CD14-positive monocyte (primary cell): ENCODE measurements around the gene TEX13B. TPM values are rescaled to one million over a fixed set of nuclear protein-coding genes. Genes with fewer than 3 reads are reported as not detected.

ENCODE experiments used
- DNase-seq, 3 donors: peaks; one replicate each; pipeline ENCODE4 v3.0.0-alpha.2; 2011 to 2022
- H2AFZ ChIP-seq: 2 replicates; pipeline ENCODE4 v1.6.0; 2012; ENCODE audit warnings: mild to moderate bottlenecking, low read depth, low read length, inconsistent platforms; ENCODE audit not compliant: insufficient read depth, poor library complexity, severe bottlenecking
- H3K27ac ChIP-seq, 2 donors: 1 replicate in 1 of 2; 2 replicates in 1 of 2; pipeline ENCODE4 v1.5.1; 2012 to 2013; ENCODE audit warnings: low read length in 2 of 2, control low read depth in 1 of 2, inconsistent platforms in 1 of 2, low read depth in 1 of 2, mild to moderate bottlenecking in 1 of 2
- H3K27me3 ChIP-seq, 2 donors: one replicate each; pipeline versions ENCODE4 v1.6.0 to v1.6.1; 2011 to 2013; ENCODE audit warnings: low read length in 2 of 2; ENCODE audit not compliant: control insufficient read depth in 2 of 2, insufficient read depth in 2 of 2
- H3K36me3 ChIP-seq, 2 donors: replicated peaks in 1 of 2; 1 replicate in 1 of 2; 2 replicates in 1 of 2; pipeline versions ENCODE4 v1.5.1 to v1.6.1; 2012 to 2013; ENCODE audit warnings: low read length in 2 of 2, control low read depth in 1 of 2, inconsistent platforms in 1 of 2, mild to moderate bottlenecking in 1 of 2; ENCODE audit not compliant: insufficient read depth in 2 of 2, control insufficient read depth in 1 of 2
- H3K4me1 ChIP-seq, 2 donors: 1 replicate in 1 of 2; 2 replicates in 1 of 2; pipeline versions ENCODE4 v1.5.1 to v1.6.1; 2012 to 2013; ENCODE audit warnings: low read length in 2 of 2, control low read depth in 1 of 2, inconsistent platforms in 1 of 2, mild to moderate bottlenecking in 1 of 2, moderate library complexity in 1 of 2; ENCODE audit not compliant: insufficient read depth in 2 of 2, control insufficient read depth in 1 of 2
- H3K4me2 ChIP-seq: replicated peaks from 2 replicates; pipeline ENCODE3; 2012; ENCODE audit warnings: low read length, moderate library complexity, mild to moderate bottlenecking; ENCODE audit not compliant: poor library complexity, severe bottlenecking; ENCODE audit errors: extremely low read depth
- H3K4me3 ChIP-seq, 3 experiments: fragments of 200-600 bp in 1 of 3; sonication (generic) in 1 of 3; replicated peaks in 1 of 3; 1 replicate in 2 of 3; 2 replicates in 1 of 3; pipeline ENCODE4 v1.5.1; 2011 to 2013; ENCODE audit warnings: low read length in 3 of 3, mild to moderate bottlenecking in 3 of 3, control low read depth in 2 of 3, low read depth in 2 of 3, inconsistent platforms in 1 of 3, moderate library complexity in 1 of 3
- H3K79me2 ChIP-seq: 2 replicates; pipeline ENCODE4 v1.6.0; 2012; ENCODE audit warnings: mild to moderate bottlenecking, control low read depth, inconsistent platforms, low read length, moderate library complexity; ENCODE audit not compliant: insufficient read depth
- H3K9ac ChIP-seq: 2 replicates; pipeline ENCODE4 v1.6.0; 2017; ENCODE audit warnings: low read length, mild to moderate bottlenecking; ENCODE audit not compliant: insufficient read depth, poor library complexity, severe bottlenecking
- H3K9me3 ChIP-seq, 2 donors: replicated peaks in 1 of 2; 1 replicate in 1 of 2; 2 replicates in 1 of 2; pipeline versions ENCODE4 v1.5.1 to v1.6.1; 2012 to 2013; ENCODE audit warnings: low read length in 2 of 2, control low read depth in 1 of 2; ENCODE audit not compliant: control insufficient read depth in 1 of 2, insufficient read depth in 1 of 2
- H4K20me1 ChIP-seq: 2 replicates; pipeline ENCODE4 v1.6.0; 2012; ENCODE audit warnings: mild to moderate bottlenecking, low read length, control low read depth, moderate library complexity; ENCODE audit not compliant: insufficient read depth
- H3K27ac Mint-ChIP-seq, 7 donors: one replicate each; pipeline ENCODE4 v1.8.0; 2020; ENCODE audit warnings: mild to moderate bottlenecking in 7 of 7, mixed read lengths in 7 of 7, moderate library complexity in 6 of 7, inconsistent platforms in 2 of 7
- H3K27me3 Mint-ChIP-seq, 3 donors: one replicate each; pipeline ENCODE4 v1.8.0; 2021 to 2022; ENCODE audit warnings: low read depth in 3 of 3, mild to moderate bottlenecking in 3 of 3, mixed read lengths in 3 of 3, moderate library complexity in 3 of 3, inconsistent platforms in 1 of 3
- H3K36me3 Mint-ChIP-seq, 2 donors: one replicate each; pipeline ENCODE4 v1.8.0; 2020; ENCODE audit warnings: mixed read lengths in 2 of 2, inconsistent platforms in 1 of 2, mild to moderate bottlenecking in 1 of 2
- H3K4me1 Mint-ChIP-seq: one replicate; pipeline ENCODE4 v1.8.0; 2020; ENCODE audit warnings: mild to moderate bottlenecking, mixed read lengths
- H3K4me3 Mint-ChIP-seq, 2 donors: one replicate each; pipeline ENCODE4 v1.8.0; 2020; ENCODE audit warnings: mild to moderate bottlenecking in 2 of 2, mixed read lengths in 2 of 2, moderate library complexity in 1 of 2
- H3K9me3 Mint-ChIP-seq, 7 donors: one replicate each; pipeline ENCODE4 v1.8.0; 2020 to 2022; ENCODE audit warnings: mixed read lengths in 7 of 7, mild to moderate bottlenecking in 6 of 7, moderate library complexity in 6 of 7, inconsistent platforms in 2 of 7
- CTCF ChIP-seq: fragments of 200-600 bp; IDR thresholded peaks from one replicate; pipeline ENCODE4 v1.8.0; 2022; ENCODE audit warnings: antibody characterized with exemption, mild to moderate bottlenecking
- WGBS: methylation state at CpG from one replicate; pipeline ENCODE4 v1.1.5; 2013; ENCODE audit warnings: missing lambda C conversion rate; ENCODE audit not compliant: insufficient coverage; 5-methylcytosine and 5-hydroxymethylcytosine counted together
- intact Hi-C, 2 donors: fragments of 100-400 bp; cut with micrococcal nuclease; formaldehyde crosslinking; loops; one replicate each; pipeline versions ENCODE4 v1.15.0 to v1.15.1; 2023
- polyA plus RNA-seq, 3 donors: library from polyadenylated mRNA; depleted of rRNA in 1 of 3; unstranded in 2 of 3; stranded (reverse) in 1 of 3; fragments of 300-500 nt in 2 of 3; fragments of >200 nt in 1 of 3; fragmentation: Illumina TruSeq in 2 of 3; gene quantifications; 1 replicate in 2 of 3; 2 replicates in 1 of 3; pipeline ENCODE4 v1.2.3, GENCODE V29; 2012 to 2021

The TEX13B gene
- polyA plus RNA-seq, 3 donors = not detected

DNA sequence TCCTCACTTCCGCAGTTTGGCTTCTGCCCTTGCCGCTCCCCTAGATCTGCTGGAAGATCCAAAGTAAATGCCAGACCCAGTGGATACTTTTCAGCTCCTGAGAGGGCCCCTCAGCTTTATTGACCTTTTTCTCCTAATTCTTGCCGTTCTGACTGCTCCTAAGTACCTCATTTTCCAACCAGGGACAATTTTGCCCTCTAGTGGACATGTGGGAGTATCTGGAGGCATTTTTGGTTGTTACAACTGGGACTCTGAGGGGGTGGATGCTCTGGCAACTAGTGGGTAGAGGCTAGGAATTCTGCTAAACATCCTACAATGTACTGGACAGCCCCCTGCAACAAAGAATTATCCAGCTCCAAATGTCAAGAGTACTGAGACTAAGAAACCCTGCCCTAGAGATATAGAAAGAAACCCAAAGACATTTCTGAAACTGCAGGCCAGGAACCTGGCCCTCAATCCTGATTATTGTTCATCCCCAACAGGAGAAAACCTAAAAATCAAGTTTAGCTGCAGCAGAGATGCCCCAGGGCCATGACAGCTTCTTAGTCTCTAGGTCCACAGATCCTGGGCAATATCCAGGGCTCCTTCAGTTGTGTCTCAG is 3.4 kb downstream of the TEX13B start:
- no peaks in the 10 kb centered on the region for H3K36me3 ChIP-seq
- no peak overlapping the region for H3K9ac ChIP-seq
- H3K27ac ChIP-seq = no peak overlapping the region
- H3K9me3 Mint-ChIP-seq = peaks cover 0 to 1% (median 0%) of the 10 kb centered on the region in 7 donors
- no peak overlapping the region for H3K4me2 ChIP-seq
- H3K27me3 Mint-ChIP-seq = peaks cover 0 to 3% (median 1%) of the 10 kb centered on the region in 3 donors
- no peaks in the 10 kb centered on the region for H3K27me3 ChIP-seq
- intact Hi-C loops = no loop called here
- H3K4me3 ChIP-seq = no peak overlapping the region
- H3K36me3 Mint-ChIP-seq = no peaks in the 10 kb centered on the region
- no peak overlapping the region for H3K27ac Mint-ChIP-seq
- no peaks in the 10 kb centered on the region for H3K9me3 ChIP-seq
- H4K20me1 ChIP-seq = no peaks in the 10 kb centered on the region
- no peak for DNase-seq
- no CpG with 5 or more reads among the region's 3 CpGs for WGBS
- peaks cover 17% of the 10 kb centered on the region for H3K4me1 Mint-ChIP-seq
- peak; percentile 17 for TF ChIP-seq CTCF
- no peak overlapping the region for H2AFZ ChIP-seq
- H3K4me1 ChIP-seq = peaks cover 0 to 3% of the 10 kb centered on the region in 2 donors
- H3K79me2 ChIP-seq = no peaks in the 10 kb centered on the region
- no peak overlapping the region for H3K4me3 Mint-ChIP-seq

DNA sequence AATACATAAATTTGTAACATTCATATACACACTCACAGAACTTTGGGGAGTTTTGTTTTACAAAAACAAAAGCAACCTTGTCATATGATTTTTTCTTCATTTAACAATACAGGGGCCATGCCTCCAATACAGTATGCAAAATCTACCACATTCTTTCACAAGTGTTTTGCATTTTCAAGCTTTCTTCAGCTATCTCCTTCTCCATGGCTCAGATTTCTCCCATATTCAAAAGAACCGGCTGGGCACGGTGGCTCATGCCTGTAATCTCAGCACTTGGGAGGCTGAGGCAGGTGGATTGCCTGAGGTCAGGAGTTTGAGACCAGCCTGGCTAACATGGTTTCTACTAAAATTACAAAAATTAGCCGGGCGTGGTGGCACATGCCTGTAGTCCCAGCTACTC is 4.1 kb downstream of the TEX13B start:
- H3K4me1 Mint-ChIP-seq = peaks cover 14% of the 10 kb centered on the region
- Histone ChIP-seq H4K20me1 (no peaks in the 10 kb centered on the region), H3K36me3 (no peaks in the 10 kb centered on the region), H3K4me1 (peaks cover 0 to 3% of the 10 kb centered on the region in 2 donors), H3K27me3 (no peaks in the 10 kb centered on the region), H3K27ac (no peak overlapping the region), H3K79me2 (no peaks in the 10 kb centered on the region), H3K4me2 (no peak overlapping the region), H3K9me3 (no peaks in the 10 kb centered on the region), H2AFZ (no peak overlapping the region), H3K9ac (no peak overlapping the region), H3K4me3 (no peak overlapping the region)
- no peak for TF ChIP-seq CTCF
- H3K27me3 Mint-ChIP-seq = peaks cover 1 to 3% (median 1%) of the 10 kb centered on the region in 3 donors
- no CpG with 5 or more reads among the region's 4 CpGs for WGBS
- no peak overlapping the region for H3K4me3 Mint-ChIP-seq
- peaks cover 0 to 3% (median 0%) of the 10 kb centered on the region in 7 donors for H3K9me3 Mint-ChIP-seq
- no peak overlapping the region for H3K27ac Mint-ChIP-seq
- DNase-seq = no peak
- no peaks in the 10 kb centered on the region for H3K36me3 Mint-ChIP-seq
- intact Hi-C loops = no loop called here
